Inflammatory macrophage treated with lipopolysaccharide for 4 hours (primary cell): Measurements from ENCODE around the gene AMOTL1.
"Not testable (repeated sequence)": the region's sequence is repeated elsewhere in the genome, so short reads cannot be mapped to it uniquely, and the experiment has no call there.

Experiments
- DNase-seq: peaks from one replicate; pipeline ENCODE4 v3.0.0-alpha.2; 2020

AMOTL1 gene

DNA sequence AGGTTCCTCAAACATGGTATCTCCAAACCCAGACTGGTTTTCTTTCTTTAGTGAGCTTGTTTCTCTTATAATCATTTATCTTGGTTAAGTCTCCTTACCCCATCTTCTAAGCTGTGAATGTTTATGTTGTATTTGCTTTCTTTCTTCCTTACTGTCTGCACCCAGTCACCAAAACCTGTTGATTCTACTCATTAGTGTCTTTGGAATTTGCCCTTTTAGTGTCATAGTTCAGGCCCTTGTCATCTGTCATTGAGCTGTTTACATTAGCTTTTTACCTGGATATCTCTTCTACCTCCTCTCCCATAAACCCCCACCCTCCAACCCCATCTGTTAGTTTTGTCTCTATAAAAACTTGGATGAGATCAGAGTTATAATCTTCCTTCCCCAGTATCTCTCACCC is 59.9 kb downstream of the AMOTL1 start:
- no peak for DNase-seq

DNA sequence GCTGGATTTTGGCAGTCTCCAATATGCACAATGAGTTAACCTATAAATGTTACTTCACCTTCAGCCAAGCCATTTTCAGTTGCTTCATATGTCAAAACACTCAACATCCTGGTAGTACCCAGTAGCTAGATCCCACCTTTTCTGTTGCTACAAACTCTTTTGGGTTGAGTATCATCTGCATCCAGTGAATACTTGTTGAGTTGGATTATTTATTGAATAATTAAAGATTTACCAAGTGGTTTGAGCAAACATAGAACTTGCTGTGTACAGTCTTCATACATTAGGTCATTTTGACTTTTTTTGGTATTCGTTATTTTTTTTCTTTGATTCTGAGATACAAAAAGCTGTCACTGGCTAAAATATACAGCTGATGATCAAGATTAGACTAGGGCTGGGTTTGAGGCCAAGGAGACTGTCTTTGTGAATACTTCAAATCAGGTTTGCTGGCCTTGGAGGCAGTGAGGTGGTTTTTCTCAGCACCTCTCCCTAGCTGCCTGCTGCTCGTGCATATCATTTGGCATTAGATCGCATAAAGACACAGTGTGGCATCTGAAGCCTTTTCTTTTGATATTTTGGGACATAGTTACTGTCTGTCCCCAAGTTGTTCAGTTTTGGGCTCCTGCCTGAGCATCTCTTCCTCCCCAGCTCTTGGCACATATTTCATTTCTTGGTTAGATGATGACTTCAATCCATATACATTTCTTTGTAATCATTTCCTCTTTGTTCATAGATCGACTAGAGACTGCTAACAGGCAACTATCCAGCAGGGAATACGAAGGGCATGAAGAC is 62.8 kb downstream of the AMOTL1 start:
- no peak for DNase-seq

DNA sequence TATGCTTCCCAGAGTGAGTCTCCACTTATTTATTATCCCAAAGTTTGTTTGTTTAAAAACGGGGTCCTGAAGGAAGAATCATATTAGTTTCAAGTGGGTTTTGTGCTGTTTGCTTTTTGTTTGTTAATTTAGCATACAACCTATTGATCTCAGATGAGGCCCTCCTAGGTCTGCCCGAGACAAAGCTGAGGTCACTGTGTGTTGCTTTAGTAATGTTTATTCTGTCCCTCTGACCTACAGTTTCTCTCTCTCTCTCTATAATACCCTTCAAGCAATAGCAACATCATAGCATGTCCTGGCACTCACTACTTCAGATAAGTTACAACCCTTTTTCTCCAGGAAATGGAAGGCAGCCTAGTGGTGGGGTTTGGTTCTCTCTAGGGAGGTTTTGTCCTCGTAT is 63.4 kb downstream of the AMOTL1 start:
- no peak for DNase-seq

- no peak for DNase-seq
Measured at GRCh38 chr11:94832604-94833235, 64.6 kb downstream of the AMOTL1 start.

GRCh38 chr11:94834911-94835593 is 66.9 kb downstream of the AMOTL1 start:
- DNase-seq = no peak

DNA sequence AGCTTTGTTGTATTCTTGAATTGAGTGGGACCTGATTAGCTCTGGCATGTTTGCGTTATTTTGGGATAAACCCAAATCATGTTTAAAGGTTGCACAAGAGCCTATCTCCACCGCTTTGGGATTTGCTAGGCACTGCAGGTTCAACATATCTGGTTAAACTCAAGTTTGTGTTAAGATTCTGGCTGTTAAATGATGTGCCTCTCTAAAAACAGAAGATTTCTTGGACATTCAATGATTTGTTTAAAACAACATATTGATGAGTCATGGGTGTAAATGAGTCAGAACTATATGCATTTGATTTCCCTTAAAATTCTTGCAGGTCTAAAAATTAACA is 67.4 kb downstream of the AMOTL1 start:
- no peak for DNase-seq

DNA sequence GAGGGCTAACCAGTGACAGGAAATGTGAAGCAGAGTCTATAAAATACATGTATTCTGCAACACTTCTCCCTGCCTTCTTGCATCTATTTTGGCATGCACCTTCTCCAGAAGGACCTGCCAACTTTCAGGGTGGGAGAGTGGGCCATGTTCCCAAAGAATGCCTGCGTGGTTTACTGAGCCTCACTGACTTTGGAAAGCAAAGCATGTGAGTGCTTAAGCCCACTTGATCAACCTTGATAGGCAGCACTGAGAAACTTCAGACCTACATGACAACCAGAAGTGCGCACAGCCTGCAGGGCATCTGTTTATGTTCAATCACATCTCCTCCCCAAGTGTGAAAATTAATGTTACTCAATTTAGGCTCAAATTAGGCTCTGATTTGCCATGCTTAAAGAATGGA is 69.2 kb downstream of the AMOTL1 start:
- no peak for DNase-seq

DNA sequence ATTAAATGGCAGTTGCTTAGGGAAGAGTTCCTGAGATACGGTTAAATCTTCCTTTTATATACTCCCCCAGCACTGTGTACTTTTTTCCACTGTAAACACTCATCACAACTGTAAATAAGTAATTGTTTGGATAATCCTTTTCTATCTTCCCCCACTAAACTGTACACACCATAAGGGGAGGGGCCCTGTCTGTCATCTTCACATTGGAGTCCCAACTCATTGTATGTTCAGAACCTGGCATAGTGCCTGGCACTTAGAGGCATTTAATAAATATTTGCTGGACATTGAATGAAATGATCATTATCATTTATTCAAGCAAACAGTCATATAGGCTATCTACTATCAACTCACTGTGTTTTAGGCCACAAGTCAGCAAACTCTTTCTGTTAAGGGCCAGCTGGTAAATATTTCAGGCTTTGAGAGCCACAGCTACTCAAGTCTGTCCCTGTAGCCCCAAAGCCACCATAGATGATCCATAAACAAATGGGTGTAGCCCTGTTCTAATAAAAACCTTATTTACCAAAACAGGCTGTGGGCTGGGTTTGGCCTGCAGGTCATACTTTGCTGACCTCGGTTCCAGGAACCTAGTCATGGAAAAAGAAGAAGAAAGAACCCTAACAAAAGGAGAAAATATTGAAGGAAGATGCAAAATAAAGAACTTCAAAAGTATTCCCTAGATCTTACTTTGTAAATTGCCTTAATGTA is 70.0 kb downstream of the AMOTL1 start:
- no peak for DNase-seq

DNA sequence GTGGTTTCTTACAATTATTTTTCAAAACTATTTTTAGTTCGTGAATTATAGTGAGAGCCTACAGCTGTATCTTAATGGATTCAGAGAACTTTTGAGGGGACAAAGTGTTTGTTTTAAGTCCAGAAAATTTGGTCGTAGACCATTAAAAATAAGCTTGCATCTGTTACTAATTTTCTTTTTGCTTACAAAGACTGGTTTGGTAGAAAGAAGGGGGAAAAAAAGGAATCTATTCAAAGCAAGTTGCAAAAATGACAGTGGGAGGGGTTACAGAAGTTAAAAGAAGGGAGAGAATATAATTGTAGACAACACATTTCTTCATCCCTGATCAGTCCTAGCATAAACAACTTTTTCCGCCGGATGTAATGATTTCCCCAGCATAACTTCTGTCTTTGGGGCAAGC is 72.1 kb downstream of the AMOTL1 start:
- no peak for DNase-seq

GRCh38 chr11:94844031-94844430 is 75.9 kb downstream of the AMOTL1 start:
- no peak for DNase-seq

GRCh38 chr11:94845622-94846021 is 77.5 kb downstream of the AMOTL1 start:
- DNase-seq = no peak

DNA sequence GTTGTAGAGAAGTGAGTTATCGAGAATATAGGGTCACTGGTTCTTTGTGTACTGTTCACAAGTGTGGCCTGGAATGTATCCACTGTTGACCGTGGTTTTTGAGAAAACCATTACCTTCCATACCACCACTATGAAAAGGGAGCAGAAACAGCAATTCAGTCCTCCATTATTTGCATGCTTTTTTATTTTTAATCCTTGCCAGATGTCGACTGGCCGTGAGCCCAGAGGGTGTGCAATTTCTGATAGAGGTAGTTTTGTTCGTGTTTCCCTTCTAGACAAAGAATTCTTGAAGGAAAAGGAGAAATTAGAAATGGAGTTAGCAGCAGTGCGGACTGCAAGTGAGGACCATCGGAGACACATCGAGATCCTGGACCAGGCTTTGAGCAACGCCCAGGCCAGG is 81.7 kb downstream of the AMOTL1 start:
- DNase-seq = no peak

- DNase-seq = no peak
Measured at GRCh38 chr11:94851864-94852636, 83.9 kb downstream of the AMOTL1 start.

DNA sequence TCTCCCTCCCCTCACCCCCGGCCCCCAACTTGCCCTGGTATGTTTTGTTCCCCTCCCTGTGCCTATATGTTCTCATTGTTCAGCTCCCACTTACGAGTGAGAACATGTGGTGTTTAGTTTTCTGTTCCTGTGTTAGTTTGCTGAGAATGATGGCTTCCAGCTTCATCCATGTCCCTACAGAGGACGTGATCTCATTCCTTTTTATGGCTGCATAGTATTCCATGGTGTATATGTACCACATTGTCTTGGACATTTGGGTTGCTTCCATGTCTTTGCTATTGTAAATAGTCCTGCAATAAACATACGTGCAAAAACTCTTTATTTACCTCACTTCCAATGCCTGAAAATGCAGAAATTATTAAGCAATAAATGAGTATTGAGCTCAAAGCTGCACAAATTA is 85.1 kb downstream of the AMOTL1 start:
- DNase-seq = not testable (repeated sequence)

GRCh38 chr11:94853836-94854235 is 85.7 kb downstream of the AMOTL1 start:
- no peak for DNase-seq

DNA sequence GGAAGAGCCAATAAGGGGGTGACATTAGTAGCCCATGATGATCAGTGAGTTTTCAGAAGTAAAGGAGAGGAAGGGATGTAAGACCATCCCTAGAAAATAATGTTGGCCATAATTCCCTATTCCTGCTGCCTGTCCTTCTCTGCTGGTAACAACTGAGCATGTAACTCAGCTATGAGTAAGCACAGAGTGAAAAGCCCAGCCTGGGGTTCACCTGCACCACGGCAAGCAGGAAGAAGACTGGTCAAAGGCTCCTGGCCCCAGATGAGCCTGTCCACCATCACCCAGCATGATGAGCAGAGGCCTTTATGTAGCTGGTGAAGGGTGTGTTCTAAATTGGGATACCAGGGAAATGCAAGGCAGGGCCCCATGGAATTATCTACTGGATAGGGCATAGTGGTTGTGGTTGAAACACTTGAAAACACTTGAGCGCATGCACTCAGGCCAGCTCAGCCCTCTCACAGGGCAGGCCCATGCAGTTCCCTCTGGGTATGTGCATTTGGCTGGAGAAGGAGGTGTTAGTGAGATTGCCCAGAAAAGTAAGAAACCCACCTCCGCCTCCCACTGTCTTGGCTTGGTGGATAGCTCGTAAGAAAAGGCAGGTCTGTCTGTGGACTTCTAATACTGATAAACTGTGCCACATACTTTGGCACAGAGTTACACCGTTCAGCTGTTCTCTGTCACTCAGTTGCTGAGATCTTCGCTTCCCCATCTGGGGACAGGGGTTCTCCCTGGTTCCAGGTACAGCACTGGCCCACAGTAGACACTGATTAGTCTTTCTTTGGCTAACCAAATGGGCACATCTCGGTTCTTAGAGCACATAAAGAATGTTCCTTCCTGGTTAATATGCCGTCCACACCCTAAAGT is 86.8 kb downstream of the AMOTL1 start:
- no peak for DNase-seq

DNA sequence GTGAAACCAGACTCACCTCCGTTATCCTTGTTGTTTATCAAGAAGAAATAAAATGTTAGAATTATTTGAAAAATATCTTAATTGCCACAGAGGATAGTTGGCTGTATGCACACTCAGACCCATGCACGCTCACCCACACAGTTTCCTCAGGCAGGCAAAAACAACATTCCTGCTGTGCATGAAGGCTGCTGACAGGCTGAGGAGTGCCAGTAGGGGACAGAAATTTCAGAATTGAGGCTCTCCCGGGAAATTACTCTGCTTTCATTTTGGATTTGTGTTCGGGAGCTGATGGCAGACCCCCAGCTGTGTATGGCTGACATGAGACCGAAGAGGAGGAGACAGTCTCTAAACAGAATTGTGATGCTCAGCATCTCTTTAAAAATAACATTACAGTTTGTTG is 87.5 kb downstream of the AMOTL1 start:
- no peak for DNase-seq

DNA sequence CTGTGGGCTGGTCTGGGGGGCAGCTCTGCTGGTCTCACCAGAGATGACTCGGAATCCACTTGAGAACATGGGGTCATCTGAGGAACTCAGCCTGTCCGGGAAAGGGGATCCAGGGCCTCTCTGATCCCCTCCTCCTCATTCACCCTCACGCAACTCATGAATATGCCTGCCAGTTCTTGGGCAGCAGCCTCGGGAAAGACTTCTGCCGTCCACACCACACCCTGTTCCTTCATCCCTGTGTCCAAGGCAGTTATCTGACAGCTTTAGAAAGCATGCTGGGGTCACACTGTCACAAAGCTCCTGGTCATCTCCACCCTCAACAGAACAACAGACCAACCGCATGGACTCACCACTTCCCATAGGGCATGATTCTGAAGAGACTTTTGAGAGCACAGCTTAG is 88.3 kb downstream of the AMOTL1 start:
- no peak for DNase-seq

DNA sequence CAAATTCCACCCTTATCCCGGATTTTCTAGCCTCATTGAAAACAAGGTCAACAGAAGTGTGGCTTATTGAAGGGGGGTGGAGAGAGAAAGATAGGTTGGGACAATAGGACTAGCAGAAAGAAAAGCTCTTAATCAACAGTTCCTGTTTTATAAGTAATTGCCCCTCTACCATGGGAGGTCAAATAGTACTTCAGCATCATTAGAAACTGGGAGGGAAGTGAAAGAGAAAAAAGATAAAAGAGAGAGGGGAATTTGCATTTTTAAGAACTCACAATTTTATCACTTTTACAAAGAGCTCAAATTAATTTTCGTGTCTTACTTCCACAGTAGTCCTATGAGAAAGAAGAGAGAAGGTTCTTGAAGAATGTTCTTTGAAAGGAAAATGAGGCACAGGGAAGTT is 89.2 kb downstream of the AMOTL1 start:
- DNase-seq = no peak

DNA sequence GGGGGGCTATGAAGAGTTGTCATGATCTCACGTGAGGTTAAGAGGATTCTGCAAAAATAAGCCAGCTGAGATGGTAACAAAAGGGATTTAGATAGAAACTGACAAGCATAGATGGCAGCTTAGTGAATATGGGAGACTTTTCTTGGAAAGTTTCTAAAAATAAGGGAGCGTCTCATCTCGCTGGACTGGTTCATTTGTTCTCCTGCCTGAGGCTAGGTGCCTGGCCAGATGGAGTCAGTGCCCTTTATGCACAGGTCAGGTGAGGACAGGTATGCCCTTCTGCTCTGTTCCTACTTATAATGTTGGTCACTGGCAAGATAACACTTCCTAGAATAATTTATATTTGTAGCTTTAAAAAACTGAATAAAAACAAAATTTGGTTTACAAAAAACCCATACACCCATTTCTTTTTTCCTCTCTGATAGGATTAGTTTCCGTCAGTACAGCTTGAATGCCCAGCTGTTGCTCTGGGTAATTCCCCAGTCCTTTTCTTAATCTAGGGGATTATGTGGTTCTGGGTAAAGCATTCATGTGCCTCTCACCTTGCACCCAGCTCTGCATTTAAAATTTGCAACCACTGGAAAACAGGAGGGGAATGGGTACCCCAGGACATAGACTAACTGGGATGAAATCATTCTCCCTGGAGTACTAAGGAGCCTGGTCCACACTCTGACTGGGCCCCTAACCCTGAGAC is 90.0 kb downstream of the AMOTL1 start:
- no peak for DNase-seq

GRCh38 chr11:94860333-94860732 is 92.2 kb downstream of the AMOTL1 start:
- DNase-seq = no peak
